CD4-positive, alpha-beta memory T cell (primary cell): ENCODE data around the gene STEAP4. TPM values are rescaled to one million over a fixed set of nuclear protein-coding genes. Genes with fewer than 3 reads are reported as not detected.
"Not testable (repeated sequence)": the region's sequence is repeated elsewhere in the genome, so short reads cannot be mapped to it uniquely, and the experiment has no call there.

Experiments
- CTCF ChIA-PET: fragments of 350-600 bp; sonication (Branson Sonifier 250); formaldehyde crosslinking; loops from one replicate; lab custom pipeline; 2021; ENCODE audit warnings: inconsistent platforms; ENCODE audit not compliant: partially characterized antibody; lab: Charles Lee
- POLR2A ChIA-PET: fragments of 350-600 bp; sonication (Branson Sonifier 250); formaldehyde crosslinking; loops from one replicate; lab custom pipeline; 2021; ENCODE audit not compliant: partially characterized antibody; lab: Charles Lee
- DNase-seq, 5 donors: peaks; one replicate each; pipeline versions ENCODE4 v3.0.0 to v3.0.0-alpha.2; 2020 to 2022; ENCODE audit warnings: mixed read lengths in 1 of 5
- H3K27ac ChIP-seq: one replicate; pipeline ENCODE4 v1.7.0; 2013; ENCODE audit warnings: low read depth, low read length
- H3K27me3 ChIP-seq: 2 replicates; pipeline ENCODE4 v1.7.0; 2013; ENCODE audit warnings: mild to moderate bottlenecking, low read length, moderate library complexity; ENCODE audit not compliant: insufficient read depth
- H3K36me3 ChIP-seq: 2 replicates; pipeline ENCODE4 v1.7.0; 2013; ENCODE audit warnings: mild to moderate bottlenecking, low read length, moderate library complexity; ENCODE audit not compliant: insufficient read depth
- H3K4me1 ChIP-seq: 2 replicates; pipeline ENCODE4 v1.7.0; 2013; ENCODE audit warnings: mild to moderate bottlenecking, low read length, moderate library complexity; ENCODE audit not compliant: insufficient read depth
- H3K4me3 ChIP-seq, 2 donors: one replicate each; pipeline ENCODE4 v1.7.0; 2013; ENCODE audit warnings: low read length in 2 of 2, mild to moderate bottlenecking in 1 of 2
- H3K9me3 ChIP-seq, 2 donors: one replicate each; pipeline ENCODE4 v1.7.0; 2013; ENCODE audit warnings: low read length in 2 of 2, control low read depth in 1 of 2; ENCODE audit not compliant: control insufficient read depth in 1 of 2
- H3K27ac Mint-ChIP-seq, 7 donors: one replicate each; pipeline ENCODE4 v1.8.0; 2020 to 2021; ENCODE audit warnings: mixed read lengths in 7 of 7, mild to moderate bottlenecking in 6 of 7, inconsistent platforms in 3 of 7, moderate library complexity in 3 of 7
- H3K27me3 Mint-ChIP-seq, 2 donors: one replicate each; pipeline ENCODE4 v1.8.0; 2020 to 2021; ENCODE audit warnings: mixed read lengths in 2 of 2
- H3K36me3 Mint-ChIP-seq, 2 donors: one replicate each; pipeline ENCODE4 v1.8.0; 2020 to 2021; ENCODE audit warnings: mixed read lengths in 2 of 2, inconsistent platforms in 1 of 2, mild to moderate bottlenecking in 1 of 2
- H3K4me1 Mint-ChIP-seq, 4 donors: one replicate each; pipeline ENCODE4 v1.8.0; 2020 to 2021; ENCODE audit warnings: mixed read lengths in 4 of 4, mild to moderate bottlenecking in 1 of 4
- H3K4me3 Mint-ChIP-seq, 8 donors: one replicate each; pipeline ENCODE4 v1.8.0; 2020 to 2021; ENCODE audit warnings: mixed read lengths in 8 of 8, mild to moderate bottlenecking in 7 of 8, moderate library complexity in 6 of 8, inconsistent platforms in 3 of 8
- H3K9me3 Mint-ChIP-seq, 8 donors: one replicate each; pipeline ENCODE4 v1.8.0; 2020 to 2021; ENCODE audit warnings: mixed read lengths in 8 of 8, mild to moderate bottlenecking in 5 of 8, inconsistent platforms in 3 of 8, moderate library complexity in 1 of 8
- intact Hi-C: fragments of 100-400 bp; cut with micrococcal nuclease; formaldehyde crosslinking; loops from one replicate; pipeline ENCODE4 v1.15.1; 2023
- polyA plus RNA-seq, 2 donors: library from polyadenylated mRNA; unstranded; fragments of 300-500 nt; fragmentation: Illumina TruSeq; gene quantifications; one replicate each; pipeline ENCODE4 v1.2.3, GENCODE V29; 2021
- total RNA-seq, 2 experiments: library from RNA; stranded (reverse); gene quantifications; one replicate each; pipeline ENCODE4 v1.2.3, GENCODE V29; 2021

The STEAP4 gene
- total and polyA plus RNA-seq, 4 experiments from 2014 or later = not detected

DNA sequence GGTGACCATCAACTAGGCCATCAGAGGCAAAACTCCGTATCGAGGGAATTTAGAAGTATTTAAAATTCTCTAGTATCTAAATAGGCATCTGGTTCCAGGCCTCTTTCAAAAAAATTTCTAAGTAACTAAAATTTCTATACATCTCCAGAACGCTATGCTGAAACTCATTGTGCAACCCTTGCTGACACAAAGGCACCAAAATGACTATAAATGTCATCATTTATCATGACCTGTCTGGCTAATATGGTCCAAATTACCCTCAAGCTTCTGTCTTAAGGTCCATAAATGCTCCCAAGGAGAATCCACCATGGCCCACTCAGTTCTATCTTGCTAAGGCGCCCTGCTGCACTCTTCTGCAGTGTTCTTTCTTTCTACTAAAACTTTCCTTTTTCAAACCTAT lies 16.2 kb downstream of the STEAP4 start:
- Histone ChIP-seq H3K9me3 (no peaks in the 10 kb centered on the region), H3K4me1 (no peaks in the 10 kb centered on the region), H3K36me3 (no peaks in the 10 kb centered on the region), H3K4me3 (no peak overlapping the region), H3K27me3 (no peaks in the 10 kb centered on the region), H3K27ac (no peak overlapping the region)
- DNase-seq = no peak
- H3K4me1 Mint-ChIP-seq = no peaks in the 10 kb centered on the region
- H3K27me3 Mint-ChIP-seq = peaks cover 0 to 4% of the 10 kb centered on the region in 2 donors
- no peak overlapping the region for H3K27ac Mint-ChIP-seq
- CTCF ChIA-PET = no interaction called here
- H3K4me3 Mint-ChIP-seq = no peak overlapping the region
- no peaks in the 10 kb centered on the region for H3K36me3 Mint-ChIP-seq
- intact Hi-C loops = no loop called here
- POLR2A ChIA-PET = no interaction called here
- peaks cover 0 to 2% (median 0%) of the 10 kb centered on the region in 8 donors for H3K9me3 Mint-ChIP-seq

DNA sequence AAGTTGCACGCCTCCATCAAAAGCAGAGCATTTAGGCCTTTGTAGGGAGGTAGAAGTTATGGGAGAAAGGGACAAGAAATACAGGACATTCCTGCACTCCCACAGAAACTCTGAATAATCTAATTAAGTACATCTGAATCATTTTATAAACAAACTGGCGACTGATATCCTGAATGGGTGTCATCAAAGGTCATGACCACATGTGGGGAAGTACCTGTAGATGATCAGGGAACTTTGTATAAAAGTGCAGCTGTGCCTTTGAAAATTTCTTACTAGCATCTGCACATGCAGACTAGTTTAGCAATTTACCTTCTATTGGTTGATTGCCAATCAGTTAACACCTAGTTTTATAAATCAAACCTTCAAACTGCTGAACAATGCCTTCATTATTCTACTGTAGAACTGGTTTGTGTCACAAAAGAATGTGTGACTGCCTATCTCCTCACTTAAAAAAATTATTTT lies 17.1 kb downstream of the STEAP4 start:
- no peaks in the 10 kb centered on the region for H3K27me3 ChIP-seq
- ChIA-PET POLR2A (no interaction called here), CTCF (no interaction called here)
- H3K36me3 ChIP-seq = no peaks in the 10 kb centered on the region
- no peak overlapping the region for H3K27ac ChIP-seq
- H3K4me1 ChIP-seq = no peaks in the 10 kb centered on the region
- Mint-ChIP-seq H3K27me3 (peaks cover 0 to 4% of the 10 kb centered on the region in 2 donors), H3K4me3 (no peak overlapping the region), H3K9me3 (peaks cover 0 to 2% (median 0%) of the 10 kb centered on the region in 8 donors), H3K4me1 (no peaks in the 10 kb centered on the region), H3K27ac (no peak overlapping the region), H3K36me3 (no peaks in the 10 kb centered on the region)
- H3K4me3 ChIP-seq = no peak overlapping the region
- DNase-seq = no peak
- intact Hi-C loops = no loop called here
- no peaks in the 10 kb centered on the region for H3K9me3 ChIP-seq

DNA sequence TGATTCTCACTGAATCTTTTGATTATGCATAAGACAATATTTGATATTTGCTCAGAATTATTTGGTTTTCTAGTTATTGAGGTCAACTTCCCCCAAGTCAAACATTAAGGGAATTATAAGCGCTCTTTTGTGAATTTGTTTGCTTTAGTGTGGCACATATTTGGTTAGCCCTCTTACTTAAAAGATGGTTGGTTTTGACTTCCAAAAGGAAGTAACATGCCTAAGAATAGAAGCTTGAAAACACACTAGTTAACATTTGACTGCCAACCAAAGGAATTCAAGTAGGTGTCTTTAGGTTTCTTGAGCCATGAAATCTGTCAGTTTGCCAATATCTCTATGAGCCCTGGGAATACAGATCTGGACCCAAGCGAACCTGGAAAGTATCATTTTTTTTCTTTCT lies 24.9 kb downstream of the STEAP4 start:
- peaks cover 0 to 3% (median 0%) of the 10 kb centered on the region in 8 donors for H3K9me3 Mint-ChIP-seq
- DNase-seq = no peak
- Histone ChIP-seq H3K27ac (no peak overlapping the region), H3K4me1 (no peaks in the 10 kb centered on the region), H3K36me3 (no peaks in the 10 kb centered on the region), H3K4me3 (no peak overlapping the region), H3K27me3 (no peaks in the 10 kb centered on the region), H3K9me3 (no peaks in the 10 kb centered on the region)
- peaks cover 0 to 4% of the 10 kb centered on the region in 2 donors for H3K27me3 Mint-ChIP-seq
- CTCF ChIA-PET = no interaction called here
- POLR2A ChIA-PET = no interaction called here
- intact Hi-C loops = no loop called here
- H3K4me1 Mint-ChIP-seq = no peaks in the 10 kb centered on the region
- H3K4me3 Mint-ChIP-seq = no peak overlapping the region
- no peaks in the 10 kb centered on the region for H3K36me3 Mint-ChIP-seq
- H3K27ac Mint-ChIP-seq = no peak overlapping the region

DNA sequence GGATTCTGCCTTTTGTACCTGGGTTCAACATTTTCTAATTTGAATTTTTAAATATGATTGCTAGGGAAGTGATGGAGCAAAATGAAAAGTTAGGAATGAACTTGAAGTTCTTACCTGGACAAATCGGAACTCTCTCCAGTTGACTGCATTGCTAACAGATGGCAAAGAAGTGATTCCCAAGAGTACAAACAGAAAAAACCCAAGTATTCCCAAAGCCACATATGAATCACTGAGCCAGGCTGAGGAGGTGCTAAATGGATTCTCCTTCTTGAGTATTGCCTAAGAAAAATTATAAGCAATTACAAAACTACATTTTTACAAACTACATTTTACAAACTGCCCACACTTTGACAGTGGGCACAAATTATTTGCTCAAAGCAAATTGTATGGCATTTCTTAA lies 25.9 kb downstream of the STEAP4 start:
- POLR2A ChIA-PET = no interaction called here
- H3K4me3 Mint-ChIP-seq = no peak overlapping the region
- Histone ChIP-seq H3K27me3 (no peaks in the 10 kb centered on the region), H3K4me3 (no peak overlapping the region), H3K27ac (no peak overlapping the region), H3K36me3 (no peaks in the 10 kb centered on the region), H3K4me1 (no peaks in the 10 kb centered on the region), H3K9me3 (no peaks in the 10 kb centered on the region)
- H3K27me3 Mint-ChIP-seq = peaks cover 0 to 4% of the 10 kb centered on the region in 2 donors
- CTCF ChIA-PET = no interaction called here
- no peaks in the 10 kb centered on the region for H3K36me3 Mint-ChIP-seq
- H3K9me3 Mint-ChIP-seq = peaks cover 0 to 3% (median 0%) of the 10 kb centered on the region in 8 donors
- intact Hi-C loops = no loop called here
- DNase-seq = no peak
- no peak overlapping the region for H3K27ac Mint-ChIP-seq
- no peaks in the 10 kb centered on the region for H3K4me1 Mint-ChIP-seq

DNA sequence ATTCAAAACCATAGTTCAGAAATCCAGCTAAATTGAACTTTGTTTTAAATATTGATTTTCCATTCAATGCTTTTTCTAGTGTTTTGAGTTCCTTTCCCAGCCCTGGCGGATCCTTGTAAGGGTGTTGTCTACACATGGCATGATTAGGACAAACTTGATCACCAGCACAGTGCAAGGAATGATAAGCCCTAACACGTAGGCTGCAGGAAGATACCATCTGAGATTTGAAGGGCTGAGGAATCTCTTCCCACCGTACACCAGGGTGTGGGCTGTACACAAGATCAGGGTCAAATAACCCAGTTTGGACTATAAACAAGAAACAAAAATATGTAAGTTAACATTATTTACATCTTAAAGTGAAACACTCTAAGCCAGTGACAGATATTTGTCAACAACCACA lies 27.4 kb downstream of the STEAP4 start:
- Mint-ChIP-seq H3K9me3 (peaks cover 0 to 3% (median 0%) of the 10 kb centered on the region in 8 donors), H3K36me3 (no peaks in the 10 kb centered on the region), H3K4me1 (no peaks in the 10 kb centered on the region), H3K27me3 (peaks cover 0 to 4% of the 10 kb centered on the region in 2 donors), H3K27ac (no peak overlapping the region), H3K4me3 (no peak overlapping the region)
- no peaks in the 10 kb centered on the region for H3K27me3 ChIP-seq
- DNase-seq = no peak
- ChIA-PET CTCF (no interaction called here), POLR2A (no interaction called here)
- intact Hi-C loops = no loop called here
- H3K4me3 ChIP-seq = no peak overlapping the region
- no peak overlapping the region for H3K27ac ChIP-seq
- H3K9me3 ChIP-seq = no peaks in the 10 kb centered on the region
- H3K4me1 ChIP-seq = no peaks in the 10 kb centered on the region
- no peaks in the 10 kb centered on the region for H3K36me3 ChIP-seq

DNA sequence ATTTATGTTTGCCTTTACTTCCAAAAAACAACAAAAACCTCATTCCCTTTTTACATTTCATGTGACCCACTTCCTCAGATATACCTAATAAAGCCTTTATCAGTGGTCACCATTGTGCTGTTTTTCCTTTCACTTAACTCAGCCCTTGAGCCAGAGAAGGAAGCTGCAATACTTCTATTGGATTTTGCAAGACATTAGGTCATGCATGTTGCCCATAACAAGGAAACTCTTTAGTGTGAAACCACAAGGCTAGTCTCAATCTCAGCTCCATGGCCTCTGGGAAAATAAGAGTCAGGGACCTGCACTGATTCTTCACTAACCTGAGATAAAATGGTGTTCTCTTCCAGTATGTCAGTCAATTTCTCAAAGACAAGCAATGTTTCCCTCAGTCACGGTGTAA lies 27.8 kb downstream of the STEAP4 start:
- Mint-ChIP-seq H3K9me3 (peaks cover 0 to 3% (median 0%) of the 10 kb centered on the region in 8 donors), H3K36me3 (no peaks in the 10 kb centered on the region), H3K27ac (no peak overlapping the region), H3K4me3 (no peak overlapping the region), H3K4me1 (no peaks in the 10 kb centered on the region), H3K27me3 (peaks cover 0 to 4% of the 10 kb centered on the region in 2 donors)
- intact Hi-C loops = no loop called here
- Histone ChIP-seq H3K4me1 (no peaks in the 10 kb centered on the region), H3K4me3 (no peak overlapping the region), H3K27me3 (no peaks in the 10 kb centered on the region), H3K27ac (no peak overlapping the region), H3K36me3 (no peaks in the 10 kb centered on the region), H3K9me3 (no peaks in the 10 kb centered on the region)
- ChIA-PET CTCF (no interaction called here), POLR2A (no interaction called here)
- DNase-seq = no peak

DNA sequence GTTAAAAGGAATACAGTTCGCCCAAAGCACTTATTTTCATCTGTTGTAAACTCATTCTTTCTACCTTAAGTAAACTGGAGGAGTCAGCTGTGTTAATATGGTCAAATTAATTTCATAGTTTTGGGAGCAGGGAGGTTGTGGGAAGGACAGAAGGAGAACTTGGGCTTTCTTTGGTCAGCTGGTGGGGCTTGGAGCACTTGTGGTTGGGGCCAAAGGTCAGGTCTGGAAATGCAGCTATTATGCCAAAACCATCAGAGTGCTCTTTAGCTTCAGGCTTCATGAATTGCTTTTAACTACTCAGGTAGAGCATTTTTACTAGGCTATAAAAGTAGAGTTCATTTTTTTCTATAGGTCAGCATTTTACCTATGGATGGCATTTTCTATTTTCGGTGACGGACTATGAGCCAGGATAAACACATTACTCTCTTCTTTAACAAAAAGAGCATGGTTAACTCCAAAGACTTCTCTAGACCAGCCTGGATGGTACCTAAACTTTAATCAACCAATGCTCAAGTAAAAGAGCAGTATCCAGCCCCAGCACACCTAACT lies 30.0 kb downstream of the STEAP4 start:
- POLR2A ChIA-PET = no interaction called here

DNA sequence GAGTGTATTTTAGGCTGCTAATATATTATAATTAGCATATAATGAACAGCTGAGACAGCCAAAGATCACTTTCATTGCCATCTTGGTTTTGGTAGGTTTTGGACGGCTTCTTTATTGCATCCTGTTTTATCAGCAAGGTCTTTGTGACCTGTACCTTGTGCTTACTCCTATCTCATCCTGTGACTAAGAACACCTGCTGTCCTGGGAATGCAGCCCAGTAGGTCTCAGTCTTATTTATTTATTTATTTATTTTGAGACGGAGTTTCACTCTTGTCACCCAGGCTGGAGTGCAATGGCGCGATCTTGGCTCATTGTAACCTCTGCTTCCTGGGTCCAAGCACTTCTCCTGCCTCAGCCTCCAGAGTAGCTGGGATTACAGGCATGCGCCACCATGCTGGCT lies 31.8 kb downstream of the STEAP4 start:
- H3K4me3 Mint-ChIP-seq, H3K9me3 ChIP-seq, H3K27ac ChIP-seq, H3K4me1 Mint-ChIP-seq, CTCF ChIA-PET, intact Hi-C loops, H3K4me3 ChIP-seq, H3K36me3 Mint-ChIP-seq, H3K4me1 ChIP-seq, H3K36me3 ChIP-seq, H3K27me3 Mint-ChIP-seq, H3K9me3 Mint-ChIP-seq, H3K27ac Mint-ChIP-seq, DNase-seq, POLR2A ChIA-PET, H3K27me3 ChIP-seq: not testable (repeated sequence)

More for the DNA sequence above, 30.0 kb downstream of the STEAP4 start:
- H3K36me3 Mint-ChIP-seq = no peaks in the 10 kb centered on the region
- H3K4me1 Mint-ChIP-seq = no peaks in the 10 kb centered on the region
- H3K27ac Mint-ChIP-seq = no peak overlapping the region
- no peaks in the 10 kb centered on the region for H3K36me3 ChIP-seq
- no peak overlapping the region for H3K27ac ChIP-seq
- H3K27me3 ChIP-seq = no peaks in the 10 kb centered on the region
- no peaks in the 10 kb centered on the region for H3K9me3 Mint-ChIP-seq
- CTCF ChIA-PET = no interaction called here
- H3K4me3 Mint-ChIP-seq = no peak overlapping the region
- DNase-seq = no peak
- H3K27me3 Mint-ChIP-seq = peaks cover 0 to 2% of the 10 kb centered on the region in 2 donors
- H3K9me3 ChIP-seq = no peaks in the 10 kb centered on the region
- intact Hi-C loops = no loop called here
- H3K4me1 ChIP-seq = no peaks in the 10 kb centered on the region
- no peak overlapping the region for H3K4me3 ChIP-seq
